OCI-LY1 (cell line): ENCODE measurements around the gene BUD31.

Experiments used
- CTCF ChIP-seq: fragments of 200-600 bp; sonication (generic), shearing (Covaris generic); IDR thresholded peaks from 2 replicates; pipeline ENCODE4 v1.5.1; 2017; ENCODE audit warnings: mild to moderate bottlenecking, antibody characterized with exemption, low read length, moderate library complexity, mixed read lengths
- EZH2 ChIP-seq: fragments of 200-600 bp; sonication (generic), shearing (Covaris generic); IDR thresholded peaks from 2 replicates; pipeline ENCODE4 v1.8.0; 2017; ENCODE audit warnings: borderline replicate concordance, mixed run types, mild to moderate bottlenecking, antibody characterized with exemption, low read length, moderate library complexity, mixed read lengths

GRCh38 chr7:99403764-99404163 is 5.0 kb upstream of the BUD31 start:
- TF ChIP-seq CTCF (no peak), EZH2 (no peak)
